GM18499 (cell line): ENCODE measurements around the gene SCGB1A1.

Source experiments
- ATAC-seq: cut with Tn5 transposase; IDR thresholded peaks from one replicate; pipeline ENCODE4 v1.9.1; 2021; ENCODE audit warnings: moderate number of reproducible peaks; ENCODE audit not compliant: insufficient read depth, unreplicated experiment

The SCGB1A1 gene

DNA sequence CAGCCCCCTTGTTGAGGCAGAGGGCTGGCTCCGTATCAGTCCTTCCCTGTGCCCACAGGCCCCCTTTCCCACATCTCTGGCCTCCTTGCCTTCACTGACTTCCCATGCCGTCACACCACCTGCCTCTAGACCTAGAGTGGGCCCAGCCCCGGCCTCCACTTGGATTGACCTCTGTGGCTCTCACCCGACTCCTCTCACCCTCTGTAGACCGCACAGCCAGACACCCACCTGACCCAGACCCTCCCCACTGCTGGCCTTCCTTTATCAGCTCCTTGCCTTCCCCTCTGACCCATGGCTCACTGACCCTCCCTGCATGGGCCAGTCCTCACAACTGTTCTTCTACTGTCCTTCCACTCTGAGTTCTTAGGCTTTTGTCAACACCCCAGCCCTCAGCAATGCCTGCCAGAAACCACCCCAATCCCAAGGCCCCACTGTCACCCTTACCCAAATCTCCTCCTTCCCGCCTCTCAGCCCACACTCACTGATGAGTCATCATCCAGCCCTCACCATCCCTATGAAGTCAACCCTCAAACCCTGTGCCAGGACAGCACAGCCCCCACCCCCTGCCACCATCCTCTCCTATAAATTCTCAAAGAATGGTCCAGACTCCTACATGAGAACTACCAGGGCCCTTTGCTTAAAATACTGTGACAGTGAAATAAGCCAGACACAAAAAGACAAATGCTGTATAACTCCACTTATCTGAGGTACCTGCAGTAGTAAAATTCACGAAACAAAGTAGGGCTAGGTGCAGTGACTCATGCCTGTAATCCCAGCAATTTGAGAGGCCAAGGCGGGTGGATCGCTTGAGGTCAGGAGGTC, 53.4 kb downstream of the SCGB1A1 start:
- ATAC-seq = no peak
